Peyer's patch (tissue), 4 donors: ENCODE data around the gene STX10.

Experiments
- POLR2A ChIP-seq, 2 donors: fragments of 450-650 bp; IDR thresholded peaks; one replicate each; pipeline ENCODE4 v1.5.1; 2017; ENCODE audit warnings: antibody characterized with exemption in 2 of 2, mild to moderate bottlenecking in 2 of 2, moderate library complexity in 2 of 2
- TF ChIP-seq, protein P1 (sequence below), 6 experiments: fragments of 450-650 bp in 4 of 6; fragments of 200-600 bp in 2 of 6; sonication (generic) in 1 of 6; IDR thresholded peaks; one replicate each; pipeline ENCODE4 v1.5.1; 2017 to 2019; ENCODE audit warnings: antibody characterized with exemption in 6 of 6, mild to moderate bottlenecking in 3 of 6, moderate library complexity in 1 of 6

DNA sequence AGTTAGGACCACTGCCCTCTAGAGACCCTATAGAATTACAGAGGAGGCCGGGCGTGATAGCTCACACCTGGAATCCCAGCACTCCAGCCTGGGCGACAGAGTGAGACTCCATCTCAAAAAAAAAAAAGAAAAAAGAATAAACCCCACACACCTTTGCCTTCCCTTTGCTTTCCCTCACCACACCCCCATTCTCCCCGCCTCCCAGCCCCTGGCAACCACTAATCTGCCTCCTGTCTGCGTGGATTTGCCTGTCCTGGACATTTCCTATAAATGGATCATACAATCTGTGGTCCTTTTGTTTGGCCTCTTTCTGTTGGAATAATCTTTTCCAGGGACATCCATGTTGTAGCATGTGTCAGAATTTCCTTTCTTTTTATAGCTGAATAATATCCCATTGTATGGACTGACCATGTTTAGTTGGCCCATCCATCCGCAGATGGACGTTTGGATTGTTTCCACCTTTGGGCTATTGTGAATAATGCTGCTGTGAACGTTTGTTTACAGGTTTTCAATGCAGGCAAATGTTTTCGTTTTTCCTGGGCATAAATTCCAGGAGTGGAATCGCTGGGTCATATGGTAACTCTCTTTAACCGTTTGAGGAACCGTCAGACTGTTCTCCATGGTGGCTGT, 16.8 kb downstream of the STX10 start:
- TF ChIP-seq POLR2A (IDR thresholded peaks at IDR 0.05) = no peak
- TF ChIP-seq, protein P1, sequence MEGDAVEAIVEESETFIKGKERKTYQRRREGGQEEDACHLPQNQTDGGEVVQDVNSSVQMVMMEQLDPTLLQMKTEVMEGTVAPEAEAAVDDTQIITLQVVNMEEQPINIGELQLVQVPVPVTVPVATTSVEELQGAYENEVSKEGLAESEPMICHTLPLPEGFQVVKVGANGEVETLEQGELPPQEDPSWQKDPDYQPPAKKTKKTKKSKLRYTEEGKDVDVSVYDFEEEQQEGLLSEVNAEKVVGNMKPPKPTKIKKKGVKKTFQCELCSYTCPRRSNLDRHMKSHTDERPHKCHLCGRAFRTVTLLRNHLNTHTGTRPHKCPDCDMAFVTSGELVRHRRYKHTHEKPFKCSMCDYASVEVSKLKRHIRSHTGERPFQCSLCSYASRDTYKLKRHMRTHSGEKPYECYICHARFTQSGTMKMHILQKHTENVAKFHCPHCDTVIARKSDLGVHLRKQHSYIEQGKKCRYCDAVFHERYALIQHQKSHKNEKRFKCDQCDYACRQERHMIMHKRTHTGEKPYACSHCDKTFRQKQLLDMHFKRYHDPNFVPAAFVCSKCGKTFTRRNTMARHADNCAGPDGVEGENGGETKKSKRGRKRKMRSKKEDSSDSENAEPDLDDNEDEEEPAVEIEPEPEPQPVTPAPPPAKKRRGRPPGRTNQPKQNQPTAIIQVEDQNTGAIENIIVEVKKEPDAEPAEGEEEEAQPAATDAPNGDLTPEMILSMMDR (IDR thresholded peaks at IDR 0.05) = no peak
